ENCODE data around the gene SLC44A3.

DNA sequence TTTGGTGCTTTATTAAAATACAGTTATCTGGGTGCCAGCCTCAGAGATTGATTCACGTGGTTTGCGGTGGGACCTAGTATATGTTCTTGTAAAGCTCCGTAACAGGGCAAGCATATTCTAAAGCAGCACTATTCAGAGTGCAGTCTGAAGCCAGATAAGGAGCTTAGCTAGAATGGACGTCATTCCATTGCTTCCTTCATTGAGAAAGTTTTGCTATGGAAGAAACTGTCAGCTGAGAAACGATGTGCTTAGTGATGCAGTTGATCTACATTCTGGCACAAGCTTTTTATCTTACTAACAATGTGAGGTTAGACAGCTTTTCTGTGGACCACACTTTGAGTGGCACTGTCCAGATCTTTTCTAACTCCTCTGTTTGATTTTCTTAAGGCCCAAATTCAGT, 26.2 kb downstream of the SLC44A3 start:
- TF ChIP-seq, protein P1, sequence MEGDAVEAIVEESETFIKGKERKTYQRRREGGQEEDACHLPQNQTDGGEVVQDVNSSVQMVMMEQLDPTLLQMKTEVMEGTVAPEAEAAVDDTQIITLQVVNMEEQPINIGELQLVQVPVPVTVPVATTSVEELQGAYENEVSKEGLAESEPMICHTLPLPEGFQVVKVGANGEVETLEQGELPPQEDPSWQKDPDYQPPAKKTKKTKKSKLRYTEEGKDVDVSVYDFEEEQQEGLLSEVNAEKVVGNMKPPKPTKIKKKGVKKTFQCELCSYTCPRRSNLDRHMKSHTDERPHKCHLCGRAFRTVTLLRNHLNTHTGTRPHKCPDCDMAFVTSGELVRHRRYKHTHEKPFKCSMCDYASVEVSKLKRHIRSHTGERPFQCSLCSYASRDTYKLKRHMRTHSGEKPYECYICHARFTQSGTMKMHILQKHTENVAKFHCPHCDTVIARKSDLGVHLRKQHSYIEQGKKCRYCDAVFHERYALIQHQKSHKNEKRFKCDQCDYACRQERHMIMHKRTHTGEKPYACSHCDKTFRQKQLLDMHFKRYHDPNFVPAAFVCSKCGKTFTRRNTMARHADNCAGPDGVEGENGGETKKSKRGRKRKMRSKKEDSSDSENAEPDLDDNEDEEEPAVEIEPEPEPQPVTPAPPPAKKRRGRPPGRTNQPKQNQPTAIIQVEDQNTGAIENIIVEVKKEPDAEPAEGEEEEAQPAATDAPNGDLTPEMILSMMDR (IDR thresholded peaks at IDR 0.05) = no peak
- TF ChIP-seq POLR2A (IDR thresholded peaks at IDR 0.05) = no peak

Measured in adrenal gland (tissue), 5 donors.